Measurements from ENCODE around the gene KRT6A.

Gene KRT6A

GRCh38 chr12:52493172-52493571, at the start of gene KRT6A:
KRT6A (minus strand) TSS chr12:52493257; CDS start chr12:52493188, 69 bp downstream.
- no peaks in the 10 kb centered on the region for H3K4me1 ChIP-seq (ENCODE audit: insufficient read depth, low read length)
- DNase-seq = no peak
- no peaks in the 10 kb centered on the region for H3K79me2 ChIP-seq (ENCODE audit: insufficient read depth, low read length)
- H3K4me2 ChIP-seq (ENCODE audit: insufficient read depth, low read length) = no peak within 1 kb of the TSS
- H3K9ac ChIP-seq (ENCODE audit: low read depth, low read length) = no peak within 1 kb of the TSS
- no peaks in the 10 kb centered on the region for H3K9me3 ChIP-seq (ENCODE audit: insufficient read depth, low read length, severe bottlenecking)
- H4K20me1 ChIP-seq (ENCODE audit: insufficient read depth, low read length) = no peaks in the 10 kb centered on the region
- no peaks in the 10 kb centered on the region for H3K36me3 ChIP-seq (ENCODE audit: insufficient read depth, low read length)
- no peak for ATAC-seq (ENCODE audit: insufficient read depth, low read depth)
- H3K27me3 ChIP-seq (ENCODE audit: insufficient read depth, low read length, poor library complexity) = peaks cover 23% of the 10 kb centered on the region
- no peak within 1 kb of the TSS for H3K27ac ChIP-seq (ENCODE audit: low read length)
- TF ChIP-seq CTCF (IDR thresholded peaks at IDR 0.05; ENCODE audit: borderline replicate concordance, extremely low read depth, low read length, poor library complexity, severe bottlenecking) (no peak), EZH2 (IDR thresholded peaks at IDR 0.05; ENCODE audit: borderline replicate concordance, low read depth, low read length, severe bottlenecking) (no peak)
- no peak within 1 kb of the TSS for H2AFZ ChIP-seq (ENCODE audit: low read depth, low read length)
- no peak within 1 kb of the TSS for H3K4me3 ChIP-seq (ENCODE audit: low read depth in 1 of 2, low read length in 2 of 2)

GRCh38 chr12:52542157-52542556, 49.1 kb upstream of the KRT6A start:
- no peaks in the 10 kb centered on the region for H3K27me3 ChIP-seq (ENCODE audit: insufficient read depth, low read length, poor library complexity)
- H3K79me2 ChIP-seq (ENCODE audit: insufficient read depth, low read length) = no peaks in the 10 kb centered on the region
- no peaks in the 10 kb centered on the region for H3K36me3 ChIP-seq (ENCODE audit: insufficient read depth, low read length)
- H2AFZ ChIP-seq (ENCODE audit: low read depth, low read length) = no peak overlapping the region
- no peaks in the 10 kb centered on the region for H3K9me3 ChIP-seq (ENCODE audit: insufficient read depth, low read length, severe bottlenecking)
- no peak for DNase-seq
- H3K4me1 ChIP-seq (ENCODE audit: insufficient read depth, low read length) = no peaks in the 10 kb centered on the region
- TF ChIP-seq EZH2 (IDR thresholded peaks at IDR 0.05; ENCODE audit: borderline replicate concordance, low read depth, low read length, severe bottlenecking) (no peak), CTCF (IDR thresholded peaks at IDR 0.05; ENCODE audit: borderline replicate concordance, extremely low read depth, low read length, poor library complexity, severe bottlenecking) (no peak)
- no peak overlapping the region for H3K4me2 ChIP-seq (ENCODE audit: insufficient read depth, low read length)
- no peak overlapping the region for H3K27ac ChIP-seq (ENCODE audit: low read length)
- no peaks in the 10 kb centered on the region for H4K20me1 ChIP-seq (ENCODE audit: insufficient read depth, low read length)
- H3K4me3 ChIP-seq (ENCODE audit: low read depth in 1 of 2, low read length in 2 of 2) = no peak overlapping the region
- H3K9ac ChIP-seq (ENCODE audit: low read depth, low read length) = no peak overlapping the region
- ATAC-seq (ENCODE audit: insufficient read depth, low read depth) = no peak

- Histone ChIP-seq H3K36me3 (ENCODE audit: insufficient read depth, low read length) (no peaks in the 10 kb centered on the region), H3K9ac (ENCODE audit: low read depth, low read length) (no peak overlapping the region)
- ATAC-seq (ENCODE audit: insufficient read depth, low read depth) = no peak
Measured at GRCh38 chr12:52541709-52542108, 48.7 kb upstream of the KRT6A start.

More at GRCh38 chr12:52541709-52542108, 48.7 kb upstream of the KRT6A start:
- no peaks in the 10 kb centered on the region for H3K27me3 ChIP-seq (ENCODE audit: insufficient read depth, low read length, poor library complexity)
- no peak overlapping the region for H3K27ac ChIP-seq (ENCODE audit: low read length)
- no peaks in the 10 kb centered on the region for H3K79me2 ChIP-seq (ENCODE audit: insufficient read depth, low read length)
- H2AFZ ChIP-seq (ENCODE audit: low read depth, low read length) = no peak overlapping the region
- H3K4me1 ChIP-seq (ENCODE audit: insufficient read depth, low read length) = no peaks in the 10 kb centered on the region
- no peaks in the 10 kb centered on the region for H4K20me1 ChIP-seq (ENCODE audit: insufficient read depth, low read length)
- H3K4me2 ChIP-seq (ENCODE audit: insufficient read depth, low read length) = no peak overlapping the region
- DNase-seq = no peak
- no peaks in the 10 kb centered on the region for H3K9me3 ChIP-seq (ENCODE audit: insufficient read depth, low read length, severe bottlenecking)
- TF ChIP-seq EZH2 (IDR thresholded peaks at IDR 0.05; ENCODE audit: borderline replicate concordance, low read depth, low read length, severe bottlenecking) (no peak), CTCF (IDR thresholded peaks at IDR 0.05; ENCODE audit: borderline replicate concordance, extremely low read depth, low read length, poor library complexity, severe bottlenecking) (no peak)
- H3K4me3 ChIP-seq (ENCODE audit: low read depth in 1 of 2, low read length in 2 of 2) = no peak overlapping the region

Measured in DND-41 (cell line).